CD14-positive monocyte (primary cell): ENCODE results near the gene BEST4. TPM values are rescaled to one million over a fixed set of nuclear protein-coding genes. Genes with fewer than 3 reads are reported as not detected.

ENCODE experiments used
- DNase-seq, 3 donors: peaks; one replicate each; pipeline ENCODE4 v3.0.0-alpha.2; 2011 to 2022
- H2AFZ ChIP-seq: 2 replicates; pipeline ENCODE4 v1.6.0; 2012; ENCODE audit warnings: mild to moderate bottlenecking, low read depth, low read length, inconsistent platforms; ENCODE audit not compliant: insufficient read depth, poor library complexity, severe bottlenecking
- H3K27ac ChIP-seq, 2 donors: 1 replicate in 1 of 2; 2 replicates in 1 of 2; pipeline ENCODE4 v1.5.1; 2012 to 2013; ENCODE audit warnings: low read length in 2 of 2, control low read depth in 1 of 2, inconsistent platforms in 1 of 2, low read depth in 1 of 2, mild to moderate bottlenecking in 1 of 2
- H3K27me3 ChIP-seq, 2 donors: one replicate each; pipeline versions ENCODE4 v1.6.0 to v1.6.1; 2011 to 2013; ENCODE audit warnings: low read length in 2 of 2; ENCODE audit not compliant: control insufficient read depth in 2 of 2, insufficient read depth in 2 of 2
- H3K36me3 ChIP-seq, 2 donors: replicated peaks in 1 of 2; 1 replicate in 1 of 2; 2 replicates in 1 of 2; pipeline versions ENCODE4 v1.5.1 to v1.6.1; 2012 to 2013; ENCODE audit warnings: low read length in 2 of 2, control low read depth in 1 of 2, inconsistent platforms in 1 of 2, mild to moderate bottlenecking in 1 of 2; ENCODE audit not compliant: insufficient read depth in 2 of 2, control insufficient read depth in 1 of 2
- H3K4me1 ChIP-seq, 2 donors: 1 replicate in 1 of 2; 2 replicates in 1 of 2; pipeline versions ENCODE4 v1.5.1 to v1.6.1; 2012 to 2013; ENCODE audit warnings: low read length in 2 of 2, control low read depth in 1 of 2, inconsistent platforms in 1 of 2, mild to moderate bottlenecking in 1 of 2, moderate library complexity in 1 of 2; ENCODE audit not compliant: insufficient read depth in 2 of 2, control insufficient read depth in 1 of 2
- H3K4me2 ChIP-seq: replicated peaks from 2 replicates; pipeline ENCODE3; 2012; ENCODE audit warnings: low read length, moderate library complexity, mild to moderate bottlenecking; ENCODE audit not compliant: poor library complexity, severe bottlenecking; ENCODE audit errors: extremely low read depth
- H3K4me3 ChIP-seq, 3 experiments: fragments of 200-600 bp in 1 of 3; sonication (generic) in 1 of 3; replicated peaks in 1 of 3; 1 replicate in 2 of 3; 2 replicates in 1 of 3; pipeline ENCODE4 v1.5.1; 2011 to 2013; ENCODE audit warnings: low read length in 3 of 3, mild to moderate bottlenecking in 3 of 3, control low read depth in 2 of 3, low read depth in 2 of 3, inconsistent platforms in 1 of 3, moderate library complexity in 1 of 3
- H3K79me2 ChIP-seq: 2 replicates; pipeline ENCODE4 v1.6.0; 2012; ENCODE audit warnings: mild to moderate bottlenecking, control low read depth, inconsistent platforms, low read length, moderate library complexity; ENCODE audit not compliant: insufficient read depth
- H3K9ac ChIP-seq: 2 replicates; pipeline ENCODE4 v1.6.0; 2017; ENCODE audit warnings: low read length, mild to moderate bottlenecking; ENCODE audit not compliant: insufficient read depth, poor library complexity, severe bottlenecking
- H3K9me3 ChIP-seq, 2 donors: replicated peaks in 1 of 2; 1 replicate in 1 of 2; 2 replicates in 1 of 2; pipeline versions ENCODE4 v1.5.1 to v1.6.1; 2012 to 2013; ENCODE audit warnings: low read length in 2 of 2, control low read depth in 1 of 2; ENCODE audit not compliant: control insufficient read depth in 1 of 2, insufficient read depth in 1 of 2
- H4K20me1 ChIP-seq: 2 replicates; pipeline ENCODE4 v1.6.0; 2012; ENCODE audit warnings: mild to moderate bottlenecking, low read length, control low read depth, moderate library complexity; ENCODE audit not compliant: insufficient read depth
- H3K27ac Mint-ChIP-seq, 7 donors: one replicate each; pipeline ENCODE4 v1.8.0; 2020; ENCODE audit warnings: mild to moderate bottlenecking in 7 of 7, mixed read lengths in 7 of 7, moderate library complexity in 6 of 7, inconsistent platforms in 2 of 7
- H3K27me3 Mint-ChIP-seq, 3 donors: one replicate each; pipeline ENCODE4 v1.8.0; 2021 to 2022; ENCODE audit warnings: low read depth in 3 of 3, mild to moderate bottlenecking in 3 of 3, mixed read lengths in 3 of 3, moderate library complexity in 3 of 3, inconsistent platforms in 1 of 3
- H3K36me3 Mint-ChIP-seq, 2 donors: one replicate each; pipeline ENCODE4 v1.8.0; 2020; ENCODE audit warnings: mixed read lengths in 2 of 2, inconsistent platforms in 1 of 2, mild to moderate bottlenecking in 1 of 2
- H3K4me1 Mint-ChIP-seq: one replicate; pipeline ENCODE4 v1.8.0; 2020; ENCODE audit warnings: mild to moderate bottlenecking, mixed read lengths
- H3K4me3 Mint-ChIP-seq, 2 donors: one replicate each; pipeline ENCODE4 v1.8.0; 2020; ENCODE audit warnings: mild to moderate bottlenecking in 2 of 2, mixed read lengths in 2 of 2, moderate library complexity in 1 of 2
- H3K9me3 Mint-ChIP-seq, 7 donors: one replicate each; pipeline ENCODE4 v1.8.0; 2020 to 2022; ENCODE audit warnings: mixed read lengths in 7 of 7, mild to moderate bottlenecking in 6 of 7, moderate library complexity in 6 of 7, inconsistent platforms in 2 of 7
- WGBS: methylation state at CpG from one replicate; pipeline ENCODE4 v1.1.5; 2013; ENCODE audit warnings: missing lambda C conversion rate; ENCODE audit not compliant: insufficient coverage; 5-methylcytosine and 5-hydroxymethylcytosine counted together
- intact Hi-C, 2 donors: fragments of 100-400 bp; cut with micrococcal nuclease; formaldehyde crosslinking; loops; one replicate each; pipeline versions ENCODE4 v1.15.0 to v1.15.1; 2023
- polyA plus RNA-seq, 3 donors: library from polyadenylated mRNA; depleted of rRNA in 1 of 3; unstranded in 2 of 3; stranded (reverse) in 1 of 3; fragments of 300-500 nt in 2 of 3; fragments of >200 nt in 1 of 3; fragmentation: Illumina TruSeq in 2 of 3; gene quantifications; 1 replicate in 2 of 3; 2 replicates in 1 of 3; pipeline ENCODE4 v1.2.3, GENCODE V29; 2012 to 2021
- TF ChIP-seq, protein P1 (sequence below): fragments of 200-600 bp; IDR thresholded peaks from one replicate; pipeline ENCODE4 v1.8.0; 2022; ENCODE audit warnings: antibody characterized with exemption, mild to moderate bottlenecking

BEST4 gene
- polyA plus RNA-seq, 3 donors, result 0.19 TPM; not detected in 2

DNA sequence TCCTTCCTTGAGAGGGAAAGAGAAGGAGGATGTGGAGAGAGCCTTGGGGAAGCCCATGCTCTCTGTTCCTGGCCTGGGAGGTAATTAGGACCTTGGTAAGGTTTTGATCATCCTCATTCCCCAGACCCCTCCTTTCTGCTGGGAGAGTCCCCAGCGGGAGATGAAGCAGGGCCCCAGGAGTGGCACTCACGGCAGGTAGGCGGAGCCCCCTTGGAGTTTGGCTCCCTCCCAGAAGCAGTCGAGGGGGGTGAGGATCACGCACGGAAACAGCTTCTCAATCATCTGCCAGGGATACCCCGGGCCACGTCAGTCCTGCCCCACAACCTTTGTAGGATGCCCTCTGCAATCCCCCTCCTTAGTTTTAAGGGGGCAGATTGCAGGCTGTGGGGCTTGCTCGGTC, 43.5 kb upstream of the BEST4 start:
- H3K4me3 ChIP-seq, result no peak overlapping the region
- H3K36me3 ChIP-seq, result no peaks in the 10 kb centered on the region
- no peaks in the 10 kb centered on the region for H3K79me2 ChIP-seq
- no peak overlapping the region for H2AFZ ChIP-seq
- Mint-ChIP-seq H3K4me3 (no peak overlapping the region), H3K27ac (peak overlapping the region in 1 of 7 donors; percentile 3), H3K36me3 (peaks cover 0 to 3% of the 10 kb centered on the region in 2 donors), H3K9me3 (no peaks in the 10 kb centered on the region), H3K27me3 (peaks cover 1 to 6% (median 2%) of the 10 kb centered on the region in 3 donors), H3K4me1 (peaks cover 55% of the 10 kb centered on the region)
- H3K9ac ChIP-seq, result no peak overlapping the region
- H3K27me3 ChIP-seq, result no peaks in the 10 kb centered on the region
- H3K27ac ChIP-seq, result no peak overlapping the region
- peaks cover 52 to 63% of the 10 kb centered on the region in 2 donors for H3K4me1 ChIP-seq
- 21% methylated on average over 8 of the region's 9 CpGs for WGBS
- no peak overlapping the region for H3K4me2 ChIP-seq
- no peaks in the 10 kb centered on the region for H3K9me3 ChIP-seq
- intact Hi-C loops, result loop anchor here in 1 of 2 donors (5.0 kb wide), 1 partner anchor 34 kb away; no protein-coding TSS in a partner anchor
- H4K20me1 ChIP-seq, result no peaks in the 10 kb centered on the region
- DNase-seq, result no peak
- TF ChIP-seq, protein P1, sequence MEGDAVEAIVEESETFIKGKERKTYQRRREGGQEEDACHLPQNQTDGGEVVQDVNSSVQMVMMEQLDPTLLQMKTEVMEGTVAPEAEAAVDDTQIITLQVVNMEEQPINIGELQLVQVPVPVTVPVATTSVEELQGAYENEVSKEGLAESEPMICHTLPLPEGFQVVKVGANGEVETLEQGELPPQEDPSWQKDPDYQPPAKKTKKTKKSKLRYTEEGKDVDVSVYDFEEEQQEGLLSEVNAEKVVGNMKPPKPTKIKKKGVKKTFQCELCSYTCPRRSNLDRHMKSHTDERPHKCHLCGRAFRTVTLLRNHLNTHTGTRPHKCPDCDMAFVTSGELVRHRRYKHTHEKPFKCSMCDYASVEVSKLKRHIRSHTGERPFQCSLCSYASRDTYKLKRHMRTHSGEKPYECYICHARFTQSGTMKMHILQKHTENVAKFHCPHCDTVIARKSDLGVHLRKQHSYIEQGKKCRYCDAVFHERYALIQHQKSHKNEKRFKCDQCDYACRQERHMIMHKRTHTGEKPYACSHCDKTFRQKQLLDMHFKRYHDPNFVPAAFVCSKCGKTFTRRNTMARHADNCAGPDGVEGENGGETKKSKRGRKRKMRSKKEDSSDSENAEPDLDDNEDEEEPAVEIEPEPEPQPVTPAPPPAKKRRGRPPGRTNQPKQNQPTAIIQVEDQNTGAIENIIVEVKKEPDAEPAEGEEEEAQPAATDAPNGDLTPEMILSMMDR, result no peak

DNA sequence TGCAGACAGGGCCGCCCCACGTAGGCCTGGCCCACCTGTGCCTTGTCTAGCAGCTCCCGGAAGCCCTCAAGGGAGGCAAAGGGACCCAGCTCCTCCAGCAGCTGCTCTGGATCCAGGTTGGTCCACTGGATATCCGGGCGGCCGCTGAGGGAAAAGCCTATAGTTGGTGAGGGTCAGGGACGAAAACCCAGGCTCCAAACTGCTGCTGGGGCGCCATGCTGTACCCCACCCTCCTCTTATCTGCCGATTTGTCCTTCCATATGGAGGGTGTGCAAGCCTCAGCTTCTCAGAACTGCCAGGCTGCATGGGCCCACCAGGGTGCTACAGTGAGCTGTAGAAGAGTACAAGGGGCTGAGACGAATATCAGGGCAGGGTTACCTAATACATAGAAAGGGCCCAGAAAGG, 42.9 kb upstream of the BEST4 start:
- H3K9ac ChIP-seq, result no peak overlapping the region
- H2AFZ ChIP-seq, result no peak overlapping the region
- DNase-seq, result no peak
- no peak overlapping the region for H3K4me3 ChIP-seq
- H3K27me3 Mint-ChIP-seq, result peaks cover 0 to 6% (median 2%) of the 10 kb centered on the region in 3 donors
- no peak overlapping the region for H3K27ac ChIP-seq
- peaks cover 0 to 3% of the 10 kb centered on the region in 2 donors for H3K36me3 Mint-ChIP-seq
- no peak overlapping the region for H3K4me2 ChIP-seq
- H3K9me3 Mint-ChIP-seq, result no peaks in the 10 kb centered on the region
- no peak overlapping the region for H3K4me3 Mint-ChIP-seq
- intact Hi-C loops, result loop anchor here in 1 of 2 donors (5.0 kb wide), 1 partner anchor 34 kb away; no protein-coding TSS in a partner anchor
- TF ChIP-seq, protein P1, result no peak
- peaks cover 57% of the 10 kb centered on the region for H3K4me1 Mint-ChIP-seq
- peaks cover 55 to 69% of the 10 kb centered on the region in 2 donors for H3K4me1 ChIP-seq
- no peaks in the 10 kb centered on the region for H3K79me2 ChIP-seq
- H4K20me1 ChIP-seq, result no peaks in the 10 kb centered on the region
- H3K9me3 ChIP-seq, result no peaks in the 10 kb centered on the region
- H3K27me3 ChIP-seq, result no peaks in the 10 kb centered on the region
- no peaks in the 10 kb centered on the region for H3K36me3 ChIP-seq
- no peak overlapping the region for H3K27ac Mint-ChIP-seq
- 86% methylated on average over 8 of the region's 10 CpGs for WGBS
